ENCODE data around the gene MOB3A.

Gene MOB3A

GRCh38 chr19:2099937-2100718, 4.0 kb upstream of the MOB3A start:
- Histone ChIP-seq H2AFZ (ENCODE audit: low read length) (no peak overlapping the region), H3K9ac (ENCODE audit: low read depth, low read length, poor library complexity) (no peak overlapping the region), H4K8ac (ENCODE audit: low read depth, low read length) (no peak overlapping the region), H3K23ac (ENCODE audit: low read depth, low read length, poor library complexity) (peak overlapping the region; percentile 37), H2BK120ac (ENCODE audit: low read depth, low read length) (no peak overlapping the region), H2AK5ac (ENCODE audit: low read depth, low read length) (no peak overlapping the region), H3K27me3 (ENCODE audit: control insufficient read depth in 3 of 3, insufficient read depth in 3 of 3, low read depth in 1 of 3, low read length in 3 of 3) (no peaks in the 10 kb centered on the region), H3K9me3 (replicated peaks in 1 of 2; ENCODE audit: control insufficient read depth in 2 of 2, insufficient read depth in 1 of 2, low read depth in 1 of 2, low read length in 2 of 2) (no peaks in the 10 kb centered on the region), H3K4me3 (ENCODE audit: low read length in 2 of 2) (no peak overlapping the region), H3K4me2 (ENCODE audit: insufficient read depth, low read length, poor library complexity, severe bottlenecking) (no peak overlapping the region), H3K4ac (ENCODE audit: low read length) (no peak overlapping the region), H3K14ac (ENCODE audit: low read length) (no peak overlapping the region), H3K4me1 (ENCODE audit: control insufficient read depth in 2 of 2, insufficient read depth in 1 of 2, low read depth in 1 of 2, low read length in 2 of 2) (peaks cover 3 to 6% of the 10 kb centered on the region in 2 donors), H3K79me1 (ENCODE audit: low read depth, low read length) (peaks cover 14% of the 10 kb centered on the region), H3K27ac (replicated peaks; ENCODE audit: low read length) (no peak overlapping the region), H2BK5ac (ENCODE audit: low read length) (no peak overlapping the region), H3K18ac (ENCODE audit: low read length) (no peak overlapping the region), H2BK15ac (ENCODE audit: low read length) (no peak overlapping the region), H2BK12ac (ENCODE audit: low read length) (no peak overlapping the region), H4K91ac (ENCODE audit: low read depth, low read length, poor library complexity) (no peak overlapping the region), H3K36me3 (replicated peaks in 1 of 2; ENCODE audit: control insufficient read depth in 2 of 2, insufficient read depth in 2 of 2, low read length in 2 of 2) (peaks cover 43 to 55% of the 10 kb centered on the region in 2 donors)
- DNase-seq (ENCODE audit: low spot score) = no peak
- no CpG with 5 or more reads among the region's 39 CpGs for WGBS, 2 donors (ENCODE audit: extremely low coverage in 2 of 2, insufficient read length in 2 of 2, insufficient replicate concordance in 1 of 2)

DNA sequence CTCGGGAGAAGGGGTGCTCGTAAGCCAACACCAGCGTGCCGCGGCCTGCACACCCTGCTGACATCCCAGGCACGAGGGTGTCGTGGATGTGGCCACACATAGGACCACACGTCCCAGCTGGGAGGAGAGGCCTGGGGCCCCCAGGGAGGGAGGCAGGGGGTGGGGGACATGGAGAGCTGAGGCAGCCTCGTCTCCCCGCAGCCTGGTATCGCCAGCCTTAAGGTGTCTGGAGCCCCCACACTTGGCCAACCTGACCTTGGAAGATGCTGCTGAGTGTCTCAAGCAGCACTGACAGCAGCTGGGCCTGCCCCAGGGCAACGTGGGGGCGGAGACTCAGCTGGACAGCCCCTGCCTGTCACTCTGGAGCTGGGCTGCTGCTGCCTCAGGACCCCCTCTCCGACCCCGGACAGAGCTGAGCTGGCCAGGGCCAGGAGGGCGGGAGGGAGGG, 3.0 kb upstream of the MOB3A start:
- peaks cover 37 to 49% of the 10 kb centered on the region in 2 donors for H3K36me3 ChIP-seq (replicated peaks in 1 of 2; ENCODE audit: control insufficient read depth in 2 of 2, insufficient read depth in 2 of 2, low read length in 2 of 2)
- H2BK15ac ChIP-seq (ENCODE audit: low read length) = no peak overlapping the region
- no peak overlapping the region for H4K91ac ChIP-seq (ENCODE audit: low read depth, low read length, poor library complexity)
- no peak overlapping the region for H2BK12ac ChIP-seq (ENCODE audit: low read length)
- no peak overlapping the region for H3K27ac ChIP-seq (replicated peaks; ENCODE audit: low read length)
- DNase-seq (ENCODE audit: low spot score) = no peak
- H3K18ac ChIP-seq (ENCODE audit: low read length) = no peak overlapping the region
- H2BK120ac ChIP-seq (ENCODE audit: low read depth, low read length) = no peak overlapping the region
- no peak overlapping the region for H3K4me2 ChIP-seq (ENCODE audit: insufficient read depth, low read length, poor library complexity, severe bottlenecking)
- no CpG with 5 or more reads among the region's 16 CpGs for WGBS, 2 donors (ENCODE audit: extremely low coverage in 2 of 2, insufficient read length in 2 of 2, insufficient replicate concordance in 1 of 2)
- H3K4me3 ChIP-seq (ENCODE audit: low read length in 2 of 2) = no peak overlapping the region
- no peak overlapping the region for H2AFZ ChIP-seq (ENCODE audit: low read length)
- H3K4me1 ChIP-seq (ENCODE audit: control insufficient read depth in 2 of 2, insufficient read depth in 1 of 2, low read depth in 1 of 2, low read length in 2 of 2) = peaks cover 6 to 10% of the 10 kb centered on the region in 2 donors
- H3K79me1 ChIP-seq (ENCODE audit: low read depth, low read length) = peaks cover 11% of the 10 kb centered on the region
- H4K8ac ChIP-seq (ENCODE audit: low read depth, low read length) = no peak overlapping the region
- H2BK5ac ChIP-seq (ENCODE audit: low read length) = no peak overlapping the region
- no peak overlapping the region for H3K14ac ChIP-seq (ENCODE audit: low read length)
- peak overlapping the region; percentile 55 for H3K23ac ChIP-seq (ENCODE audit: low read depth, low read length, poor library complexity)
- H3K4ac ChIP-seq (ENCODE audit: low read length) = no peak overlapping the region
- no peak overlapping the region for H2AK5ac ChIP-seq (ENCODE audit: low read depth, low read length)
- no peak overlapping the region for H3K9ac ChIP-seq (ENCODE audit: low read depth, low read length, poor library complexity)
- H3K9me3 ChIP-seq (replicated peaks in 1 of 2; ENCODE audit: control insufficient read depth in 2 of 2, insufficient read depth in 1 of 2, low read depth in 1 of 2, low read length in 2 of 2) = no peaks in the 10 kb centered on the region
- no peaks in the 10 kb centered on the region for H3K27me3 ChIP-seq (ENCODE audit: control insufficient read depth in 3 of 3, insufficient read depth in 3 of 3, low read depth in 1 of 3, low read length in 3 of 3)

DNA sequence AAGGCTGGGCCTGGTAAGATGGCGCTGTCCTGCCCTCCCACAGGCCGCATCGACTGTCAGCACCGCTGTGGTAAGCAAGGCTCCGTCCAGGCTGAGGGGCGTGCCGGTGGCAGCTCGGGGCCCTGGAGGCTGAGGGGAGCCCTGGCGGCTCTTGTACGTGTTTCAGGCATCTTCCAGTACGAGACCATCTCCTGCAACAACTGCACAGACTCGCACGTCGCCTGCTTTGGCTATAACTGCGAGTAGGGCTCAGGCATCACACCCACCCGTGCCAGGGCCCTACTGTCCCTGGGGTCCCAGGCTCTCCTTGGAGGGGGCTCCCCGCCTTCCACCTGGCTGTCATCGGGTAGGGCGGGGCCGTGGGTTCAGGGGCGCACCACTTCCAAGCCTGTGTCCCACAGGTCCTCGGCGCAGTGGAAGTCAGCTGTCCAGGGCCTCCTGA, 1.8 kb upstream of the MOB3A start:
- Histone ChIP-seq H2BK15ac (ENCODE audit: low read length) (peak overlapping the region; percentile 49), H3K14ac (ENCODE audit: low read length) (no peak overlapping the region), H2AK5ac (ENCODE audit: low read depth, low read length) (peak overlapping the region; percentile 75), H3K4ac (ENCODE audit: low read length) (no peak overlapping the region), H3K9me3 (replicated peaks in 1 of 2; ENCODE audit: control insufficient read depth in 2 of 2, insufficient read depth in 1 of 2, low read depth in 1 of 2, low read length in 2 of 2) (no peaks in the 10 kb centered on the region), H3K4me3 (ENCODE audit: low read length in 2 of 2) (no peak overlapping the region), H3K23ac (ENCODE audit: low read depth, low read length, poor library complexity) (peak overlapping the region; percentile 70), H3K36me3 (replicated peaks in 1 of 2; ENCODE audit: control insufficient read depth in 2 of 2, insufficient read depth in 2 of 2, low read length in 2 of 2) (peaks cover 29 to 44% of the 10 kb centered on the region in 2 donors), H3K9ac (ENCODE audit: low read depth, low read length, poor library complexity) (peak overlapping the region; percentile 65), H3K27me3 (ENCODE audit: control insufficient read depth in 3 of 3, insufficient read depth in 3 of 3, low read depth in 1 of 3, low read length in 3 of 3) (no peaks in the 10 kb centered on the region), H3K18ac (ENCODE audit: low read length) (no peak overlapping the region), H2AFZ (ENCODE audit: low read length) (no peak overlapping the region), H2BK5ac (ENCODE audit: low read length) (peak overlapping the region; percentile 87), H2BK120ac (ENCODE audit: low read depth, low read length) (no peak overlapping the region), H4K91ac (ENCODE audit: low read depth, low read length, poor library complexity) (no peak overlapping the region), H3K4me2 (ENCODE audit: insufficient read depth, low read length, poor library complexity, severe bottlenecking) (no peak overlapping the region), H3K4me1 (ENCODE audit: control insufficient read depth in 2 of 2, insufficient read depth in 1 of 2, low read depth in 1 of 2, low read length in 2 of 2) (peaks cover 6 to 10% of the 10 kb centered on the region in 2 donors), H3K27ac (replicated peaks; ENCODE audit: low read length) (no peak overlapping the region), H4K8ac (ENCODE audit: low read depth, low read length) (no peak overlapping the region), H2BK12ac (ENCODE audit: low read length) (no peak overlapping the region), H3K79me1 (ENCODE audit: low read depth, low read length) (peaks cover 6% of the 10 kb centered on the region)
- no peak for DNase-seq (ENCODE audit: low spot score)
- no CpG with 5 or more reads among the region's 23 CpGs for WGBS, 2 donors (ENCODE audit: extremely low coverage in 2 of 2, insufficient read length in 2 of 2, insufficient replicate concordance in 1 of 2)

GRCh38 chr19:2097203-2097885, 1.2 kb upstream of the MOB3A start:
- Histone ChIP-seq H3K36me3 (replicated peaks in 1 of 2; ENCODE audit: control insufficient read depth in 2 of 2, insufficient read depth in 2 of 2, low read length in 2 of 2) (peaks cover 27 to 45% of the 10 kb centered on the region in 2 donors), H3K27me3 (ENCODE audit: control insufficient read depth in 3 of 3, insufficient read depth in 3 of 3, low read depth in 1 of 3, low read length in 3 of 3) (no peaks in the 10 kb centered on the region), H3K9me3 (replicated peaks in 1 of 2; ENCODE audit: control insufficient read depth in 2 of 2, insufficient read depth in 1 of 2, low read depth in 1 of 2, low read length in 2 of 2) (no peaks in the 10 kb centered on the region), H2BK5ac (ENCODE audit: low read length) (peak overlapping the region; percentile 87), H2AK5ac (ENCODE audit: low read depth, low read length) (peak overlapping the region; percentile 75), H3K4me1 (ENCODE audit: control insufficient read depth in 2 of 2, insufficient read depth in 1 of 2, low read depth in 1 of 2, low read length in 2 of 2) (peaks cover 6 to 10% of the 10 kb centered on the region in 2 donors), H3K18ac (ENCODE audit: low read length) (peak overlapping the region; percentile 57), H2BK120ac (ENCODE audit: low read depth, low read length) (no peak overlapping the region), H3K27ac (replicated peaks; ENCODE audit: low read length) (no peak overlapping the region), H2BK15ac (ENCODE audit: low read length) (peak overlapping the region; percentile 49), H3K9ac (ENCODE audit: low read depth, low read length, poor library complexity) (peak overlapping the region; percentile 65), H2AFZ (ENCODE audit: low read length) (peak overlapping the region; percentile 77), H4K8ac (ENCODE audit: low read depth, low read length) (no peak overlapping the region), H3K23ac (ENCODE audit: low read depth, low read length, poor library complexity) (peak overlapping the region; percentile 70), H4K91ac (ENCODE audit: low read depth, low read length, poor library complexity) (no peak overlapping the region), H3K4me3 (ENCODE audit: low read length in 2 of 2) (peak overlapping the region; percentile 35 to 46), H3K14ac (ENCODE audit: low read length) (peak overlapping the region; percentile 90), H3K79me1 (ENCODE audit: low read depth, low read length) (peaks cover 6% of the 10 kb centered on the region), H3K4ac (ENCODE audit: low read length) (no peak overlapping the region), H2BK12ac (ENCODE audit: low read length) (no peak overlapping the region), H3K4me2 (ENCODE audit: insufficient read depth, low read length, poor library complexity, severe bottlenecking) (peak overlapping the region; percentile 91)
- no peak for DNase-seq (ENCODE audit: low spot score)
- no CpG with 5 or more reads among the region's 30 CpGs for WGBS, 2 donors (ENCODE audit: extremely low coverage in 2 of 2, insufficient read length in 2 of 2, insufficient replicate concordance in 1 of 2)

All from neuronal stem cell (in vitro differentiated cells).